Measurements from ENCODE around the gene FHL2.
A peak's percentile ranks its signal among the peaks of the same experiment; 100 is the strongest.

FHL2 gene

GRCh38 chr2:105371156-105371555, 27.7 kb downstream of the FHL2 start:
- no peak overlapping the region for H3K4me3 ChIP-seq (ENCODE audit: low read length, poor library complexity, severe bottlenecking)
- H3K9me2 ChIP-seq (replicated peaks; ENCODE audit: low read depth, low read length): no peaks in the 10 kb centered on the region
- TF ChIP-seq CTCF (conservative IDR thresholded peaks at IDR 0.05; ENCODE audit: low read length) (no peak), EZH2phosphoT487 (IDR thresholded peaks at IDR 0.05; ENCODE audit: borderline replicate concordance) (no peak)
- no peaks in the 10 kb centered on the region for H4K20me1 ChIP-seq (ENCODE audit: insufficient read depth, low read length, poor library complexity, severe bottlenecking)
- no peaks in the 10 kb centered on the region for H3K9me3 ChIP-seq (ENCODE audit: insufficient read depth, low read depth, low read length)
- no peaks in the 10 kb centered on the region for H3K4me1 ChIP-seq (ENCODE audit: insufficient read depth, low read length, poor library complexity, severe bottlenecking)
- no peak overlapping the region for H3K4me2 ChIP-seq (ENCODE audit: low read depth, low read length, poor library complexity, severe bottlenecking)
- H3K9ac ChIP-seq (ENCODE audit: low read depth, low read length, poor library complexity, severe bottlenecking): no peak overlapping the region
- H3K79me2 ChIP-seq (ENCODE audit: insufficient read depth, low read length): no peaks in the 10 kb centered on the region
- no peak overlapping the region for H2AFZ ChIP-seq (ENCODE audit: low read length)
- no peaks in the 10 kb centered on the region for H3F3A ChIP-seq (ENCODE audit: low read depth)
- H3K27me3 ChIP-seq (ENCODE audit: insufficient read depth, low read length, poor library complexity, severe bottlenecking): no peaks in the 10 kb centered on the region
- peaks cover 91% of the 10 kb centered on the region; the same call in 1 of the 2 replicates for H3K36me3 ChIP-seq (ENCODE audit: insufficient read depth, low read length)

GRCh38 chr2:105369777-105370690, 28.8 kb downstream of the FHL2 start:
- H3K4me1 ChIP-seq (ENCODE audit: insufficient read depth, low read length, poor library complexity, severe bottlenecking): no peaks in the 10 kb centered on the region
- H2AFZ ChIP-seq (ENCODE audit: low read length): no peak overlapping the region
- no peaks in the 10 kb centered on the region for H3K79me2 ChIP-seq (ENCODE audit: insufficient read depth, low read length)
- no peaks in the 10 kb centered on the region for H3K9me3 ChIP-seq (ENCODE audit: insufficient read depth, low read depth, low read length)
- H3K4me2 ChIP-seq (ENCODE audit: low read depth, low read length, poor library complexity, severe bottlenecking): no peak overlapping the region
- TF ChIP-seq EZH2phosphoT487 (IDR thresholded peaks at IDR 0.05; ENCODE audit: borderline replicate concordance) (no peak), CTCF (conservative IDR thresholded peaks at IDR 0.05; ENCODE audit: low read length) (peak; percentile 72)
- H3K9me2 ChIP-seq (replicated peaks; ENCODE audit: low read depth, low read length): no peaks in the 10 kb centered on the region
- no peaks in the 10 kb centered on the region for H3F3A ChIP-seq (ENCODE audit: low read depth)
- H3K27me3 ChIP-seq (ENCODE audit: insufficient read depth, low read length, poor library complexity, severe bottlenecking): no peaks in the 10 kb centered on the region
- H3K9ac ChIP-seq (ENCODE audit: low read depth, low read length, poor library complexity, severe bottlenecking): no peak overlapping the region
- peaks cover 90% of the 10 kb centered on the region; the same call in 1 of the 2 replicates for H3K36me3 ChIP-seq (ENCODE audit: insufficient read depth, low read length)
- no peak overlapping the region for H3K4me3 ChIP-seq (ENCODE audit: low read length, poor library complexity, severe bottlenecking)
- H4K20me1 ChIP-seq (ENCODE audit: insufficient read depth, low read length, poor library complexity, severe bottlenecking): no peaks in the 10 kb centered on the region

- no peaks in the 10 kb centered on the region for H3K9me2 ChIP-seq (replicated peaks; ENCODE audit: low read depth, low read length)
- no peak overlapping the region for H3K4me2 ChIP-seq (ENCODE audit: low read depth, low read length, poor library complexity, severe bottlenecking)
- peaks cover under 1% of the 10 kb centered on the region for H3K4me1 ChIP-seq (ENCODE audit: insufficient read depth, low read length, poor library complexity, severe bottlenecking)
- no peak for TF ChIP-seq EZH2phosphoT487 (IDR thresholded peaks at IDR 0.05; ENCODE audit: borderline replicate concordance)
- no peak for TF ChIP-seq CTCF (conservative IDR thresholded peaks at IDR 0.05; ENCODE audit: low read length)
- no peaks in the 10 kb centered on the region for H3F3A ChIP-seq (ENCODE audit: low read depth)
- no peaks in the 10 kb centered on the region for H4K20me1 ChIP-seq (ENCODE audit: insufficient read depth, low read length, poor library complexity, severe bottlenecking)
- no peaks in the 10 kb centered on the region for H3K79me2 ChIP-seq (ENCODE audit: insufficient read depth, low read length)
- no peaks in the 10 kb centered on the region for H3K27me3 ChIP-seq (ENCODE audit: insufficient read depth, low read length, poor library complexity, severe bottlenecking)
- no peak overlapping the region for H2AFZ ChIP-seq (ENCODE audit: low read length)
- H3K9ac ChIP-seq (ENCODE audit: low read depth, low read length, poor library complexity, severe bottlenecking): no peak overlapping the region
- H3K9me3 ChIP-seq (ENCODE audit: insufficient read depth, low read depth, low read length): no peaks in the 10 kb centered on the region
- peaks cover 90% of the 10 kb centered on the region; the same call in 1 of the 2 replicates for H3K36me3 ChIP-seq (ENCODE audit: insufficient read depth, low read length)
- no peak overlapping the region for H3K4me3 ChIP-seq (ENCODE audit: low read length, poor library complexity, severe bottlenecking)
Measured at GRCh38 chr2:105368759-105369408, 30.0 kb downstream of the FHL2 start.
